MCF 10A (cell line): ENCODE data around the gene NPHP3. TPM values are rescaled to one million over a fixed set of nuclear protein-coding genes. Genes with fewer than 3 reads are reported as not detected.
"Not testable (repeated sequence)": the region's sequence is repeated elsewhere in the genome, so short reads cannot be mapped to it uniquely, and the experiment has no call there.

Experiments used
- BruUV-seq: library from RNA; stranded (reverse); fragments of 400-500 nt; replicated peaks from 2 replicates; lab custom pipeline; 2021; lab: Mats Ljungman, UMichigan
- CTCF ChIA-PET: fragments of 300-600 bp; sonication (Branson Sonifier 250); formaldehyde crosslinking; extraction: SDS; loops from one replicate; lab custom pipeline; 2021; ENCODE audit warnings: antibody characterized with exemption, inconsistent platforms; lab: Yijun Ruan, JAX
- POLR2A ChIA-PET: fragments of 300-600, 350-650 bp; sonication (Branson Sonifier 250); formaldehyde crosslinking; extraction: SDS; loops from one replicate; lab custom pipeline; 2020; ENCODE audit warnings: antibody characterized with exemption, inconsistent platforms; lab: Yijun Ruan, JAX
- DNase-seq: peaks from one replicate; pipeline ENCODE4 v3.0.0-alpha.2; 2018; ENCODE audit not compliant: unreplicated experiment
- H3K27ac Mint-ChIP-seq: one replicate; pipeline ENCODE4 v1.8.0; 2022; ENCODE audit warnings: mild to moderate bottlenecking, low read depth, mixed read lengths; ENCODE audit not compliant: unreplicated experiment
- H3K27me3 Mint-ChIP-seq: one replicate; pipeline ENCODE4 v1.8.0; 2022; ENCODE audit warnings: mixed read lengths; ENCODE audit not compliant: insufficient read depth, unreplicated experiment
- H3K36me3 Mint-ChIP-seq: one replicate; pipeline ENCODE4 v1.8.0; 2022; ENCODE audit warnings: mild to moderate bottlenecking, moderate library complexity, mixed read lengths; ENCODE audit not compliant: insufficient read depth, unreplicated experiment
- H3K4me1 Mint-ChIP-seq: one replicate; pipeline ENCODE4 v1.8.0; 2022; ENCODE audit warnings: mixed read lengths; ENCODE audit not compliant: insufficient read depth, unreplicated experiment
- H3K4me3 Mint-ChIP-seq: one replicate; pipeline ENCODE4 v1.8.0; 2022; ENCODE audit warnings: mild to moderate bottlenecking, moderate library complexity, mixed read lengths; ENCODE audit not compliant: unreplicated experiment
- H3K9me3 Mint-ChIP-seq: one replicate; pipeline ENCODE4 v1.8.0; 2022; ENCODE audit warnings: mixed read lengths; ENCODE audit not compliant: unreplicated experiment
- intact Hi-C: fragments of 100-400 bp; cut with micrococcal nuclease; formaldehyde crosslinking; loops from 2 replicates; pipeline ENCODE4 v1.14.1; 2022
- total RNA-seq: library from RNA; stranded (reverse); gene quantifications from 2 replicates; pipeline ENCODE4 v1.2.3, GENCODE V29; 2022
- TF ChIP-seq, protein P1 (sequence below): fragments of 200-600 bp; IDR thresholded peaks from one replicate; pipeline ENCODE4 v1.8.0; 2022; ENCODE audit warnings: antibody characterized with exemption, mild to moderate bottlenecking; ENCODE audit not compliant: unreplicated experiment

Gene NPHP3
- total RNA-seq, 1 experiment from 2014 or later = 14.4 TPM

GRCh38 chr3:132753946-132754345 lies 31.7 kb upstream of the NPHP3 start:
- no peaks in the 10 kb centered on the region for H3K36me3 Mint-ChIP-seq
- no peak overlapping the region for H3K4me3 Mint-ChIP-seq
- no peaks in the 10 kb centered on the region for H3K4me1 Mint-ChIP-seq
- POLR2A ChIA-PET = no interaction called here
- H3K9me3 Mint-ChIP-seq = no peaks in the 10 kb centered on the region
- BruUV-seq = no TSS peak
- CTCF ChIA-PET = no interaction called here
- no peak overlapping the region for H3K27ac Mint-ChIP-seq
- DNase-seq = no peak
- intact Hi-C loops = no loop called here
- peaks cover 19% of the 10 kb centered on the region for H3K27me3 Mint-ChIP-seq
- TF ChIP-seq, protein P1, sequence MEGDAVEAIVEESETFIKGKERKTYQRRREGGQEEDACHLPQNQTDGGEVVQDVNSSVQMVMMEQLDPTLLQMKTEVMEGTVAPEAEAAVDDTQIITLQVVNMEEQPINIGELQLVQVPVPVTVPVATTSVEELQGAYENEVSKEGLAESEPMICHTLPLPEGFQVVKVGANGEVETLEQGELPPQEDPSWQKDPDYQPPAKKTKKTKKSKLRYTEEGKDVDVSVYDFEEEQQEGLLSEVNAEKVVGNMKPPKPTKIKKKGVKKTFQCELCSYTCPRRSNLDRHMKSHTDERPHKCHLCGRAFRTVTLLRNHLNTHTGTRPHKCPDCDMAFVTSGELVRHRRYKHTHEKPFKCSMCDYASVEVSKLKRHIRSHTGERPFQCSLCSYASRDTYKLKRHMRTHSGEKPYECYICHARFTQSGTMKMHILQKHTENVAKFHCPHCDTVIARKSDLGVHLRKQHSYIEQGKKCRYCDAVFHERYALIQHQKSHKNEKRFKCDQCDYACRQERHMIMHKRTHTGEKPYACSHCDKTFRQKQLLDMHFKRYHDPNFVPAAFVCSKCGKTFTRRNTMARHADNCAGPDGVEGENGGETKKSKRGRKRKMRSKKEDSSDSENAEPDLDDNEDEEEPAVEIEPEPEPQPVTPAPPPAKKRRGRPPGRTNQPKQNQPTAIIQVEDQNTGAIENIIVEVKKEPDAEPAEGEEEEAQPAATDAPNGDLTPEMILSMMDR = no peak

- intact Hi-C loops = no loop called here
- Mint-ChIP-seq H3K9me3 (no peaks in the 10 kb centered on the region), H3K4me3 (no peak overlapping the region), H3K27ac (no peak overlapping the region), H3K4me1 (no peaks in the 10 kb centered on the region), H3K27me3 (peaks cover 46% of the 10 kb centered on the region), H3K36me3 (no peaks in the 10 kb centered on the region)
- BruUV-seq = no TSS peak
- TF ChIP-seq, protein P1 = no peak
- no peak for DNase-seq
- POLR2A ChIA-PET = no interaction called here
- CTCF ChIA-PET = interaction anchor here (0.7 kb wide), 1 partner anchor 291 kb away, joined by 5 read pairs; no protein-coding TSS in a partner anchor
Observed at GRCh38 chr3:132749786-132750185, 27.6 kb upstream of the NPHP3 start.

DNA sequence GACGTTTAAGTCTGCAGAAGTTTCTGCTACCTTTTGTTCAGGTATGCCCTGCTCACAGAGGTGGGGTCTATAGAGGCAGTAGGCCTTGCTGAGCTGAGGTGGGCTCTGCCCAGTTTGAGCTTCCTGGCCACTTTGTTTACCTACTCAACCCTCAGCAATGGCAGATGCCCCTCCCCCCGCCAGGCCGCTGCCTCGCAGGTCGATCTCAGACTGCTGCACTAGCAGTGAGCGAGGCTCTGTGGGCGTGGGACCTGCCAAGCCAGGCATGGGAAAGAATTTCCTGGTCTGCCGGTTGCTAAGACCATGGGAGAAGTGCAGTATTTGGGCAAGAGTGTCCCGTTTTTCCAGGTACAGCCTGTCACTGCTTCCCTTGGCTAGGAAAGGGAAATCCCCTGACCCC lies 24.5 kb upstream of the NPHP3 start:
- intact Hi-C loops, BruUV-seq, DNase-seq: not testable (repeated sequence)

GRCh38 chr3:132738314-132738713 lies 16.1 kb upstream of the NPHP3 start:
- intact Hi-C loops = no loop called here
- H3K27me3 Mint-ChIP-seq = peaks cover 74% of the 10 kb centered on the region

More for the DNA sequence above, 24.5 kb upstream of the NPHP3 start:
- not testable (repeated sequence) for H3K9me3 Mint-ChIP-seq, H3K27ac Mint-ChIP-seq, H3K4me3 Mint-ChIP-seq, H3K36me3 Mint-ChIP-seq, H3K4me1 Mint-ChIP-seq
- ChIA-PET POLR2A (interaction anchor here (0.6 kb wide), 1 partner anchor 632 kb away, joined by 3 read pairs; no protein-coding TSS in a partner anchor), CTCF (interaction anchor here (1.2 to 2.0 kb wide), 3 partner anchors 16 to 100 kb away, joined by 4 read pairs; no protein-coding TSS in a partner anchor)
- peaks cover 54% of the 10 kb centered on the region for H3K27me3 Mint-ChIP-seq

More at GRCh38 chr3:132738314-132738713, 16.1 kb upstream of the NPHP3 start:
- no peak overlapping the region for H3K4me3 Mint-ChIP-seq
- ChIA-PET CTCF (interaction anchor here (0.7 to 1.7 kb wide), 4 partner anchors 302 to 682 kb away, joined by 3 to 6 read pairs (median 4); no protein-coding TSS in a partner anchor), POLR2A (no interaction called here)
- TF ChIP-seq, protein P1 = no peak
- H3K27ac Mint-ChIP-seq = no peak overlapping the region
- BruUV-seq = no TSS peak
- no peak for DNase-seq
- H3K9me3 Mint-ChIP-seq = no peaks in the 10 kb centered on the region
- no peaks in the 10 kb centered on the region for H3K4me1 Mint-ChIP-seq
- no peaks in the 10 kb centered on the region for H3K36me3 Mint-ChIP-seq
